Prostate gland (tissue), 2 donors: ENCODE measurements around the gene NRXN3. TPM values are rescaled to one million over a fixed set of nuclear protein-coding genes. Genes with fewer than 3 reads are reported as not detected.

ENCODE experiments used
- DNase-seq: peaks from one replicate; pipeline ENCODE4 v3.0.0-alpha.2; 2019; ENCODE audit warnings: low spot score
- H3K27ac ChIP-seq, 2 donors: fragments of 200-600 bp; sonication (generic); 2 replicates each; pipeline ENCODE4 v1.5.1; 2017 to 2019
- H3K27me3 ChIP-seq: fragments of 200-600 bp; sonication (generic); replicated peaks from 2 replicates; pipeline ENCODE4 v1.5.1; 2019; ENCODE audit not compliant: insufficient read depth
- H3K36me3 ChIP-seq, 2 donors: fragments of 200-600 bp; sonication (generic); 1 replicate in 1 of 2; 2 replicates in 1 of 2; pipeline versions ENCODE4 v1.5.1 to v1.8.1; 2017 to 2019
- H3K4me1 ChIP-seq: fragments of 200-600 bp; sonication (generic); replicated peaks from 2 replicates; pipeline ENCODE4 v1.5.1; 2019
- H3K4me3 ChIP-seq, 2 donors: fragments of 200-600 bp; sonication (generic); 2 replicates each; pipeline ENCODE4 v1.5.1; 2017 to 2019
- H3K9me3 ChIP-seq: fragments of 200-600 bp; sonication (generic); 2 replicates; pipeline ENCODE4 v1.5.1; 2017
- POLR2A ChIP-seq: fragments of 450-650 bp; IDR thresholded peaks from one replicate; pipeline ENCODE4 v1.6.1; 2016; ENCODE audit warnings: antibody characterized with exemption, mild to moderate bottlenecking
- POLR2AphosphoS5 ChIP-seq: sonication (generic); formaldehyde crosslinking; IDR thresholded peaks from one replicate; pipeline ENCODE4 v1.6.1; 2017; ENCODE audit warnings: antibody characterized with exemption
- WGBS: methylation state at CpG from one replicate; pipeline ENCODE4 v1.1.5; 2018; 5-methylcytosine and 5-hydroxymethylcytosine counted together
- intact Hi-C: fragments of 100-400 bp; cut with DNase I; formaldehyde crosslinking; loops from one replicate; pipeline ENCODE4 v1.14.2; 2022
- total RNA-seq, 2 donors: library from RNA; depleted of rRNA; stranded (reverse); fragments of >200 nt; gene quantifications; one replicate each; pipeline ENCODE4 v1.1.0, GENCODE V29; 2016
- TF ChIP-seq, protein P1 (sequence below), 4 experiments: fragments of 200-600 bp in 2 of 4; fragments of 450-650 bp in 2 of 4; sonication (generic) in 2 of 4; IDR thresholded peaks; 1 replicate in 3 of 4; 2 replicates in 1 of 4; pipeline ENCODE4 v1.5.1; 2016 to 2019; ENCODE audit warnings: antibody characterized with exemption in 4 of 4, mild to moderate bottlenecking in 2 of 4, moderate library complexity in 2 of 4

Gene NRXN3
- total RNA-seq, 2 donors from 2014 or later: 6.6 to 8.2 TPM

- Histone ChIP-seq H3K9me3 (no peaks in the 10 kb centered on the region), H3K27ac (no peak overlapping the region), H3K4me1 (no peaks in the 10 kb centered on the region), H3K36me3 (no peaks in the 10 kb centered on the region), H3K27me3 (no peaks in the 10 kb centered on the region), H3K4me3 (no peak overlapping the region)
- 37% methylated on average over 7 of the region's 7 CpGs for WGBS
- intact Hi-C loops: no loop called here
- no peak for DNase-seq
- TF ChIP-seq POLR2A (no peak), POLR2AphosphoS5 (no peak)
- TF ChIP-seq, protein P1, sequence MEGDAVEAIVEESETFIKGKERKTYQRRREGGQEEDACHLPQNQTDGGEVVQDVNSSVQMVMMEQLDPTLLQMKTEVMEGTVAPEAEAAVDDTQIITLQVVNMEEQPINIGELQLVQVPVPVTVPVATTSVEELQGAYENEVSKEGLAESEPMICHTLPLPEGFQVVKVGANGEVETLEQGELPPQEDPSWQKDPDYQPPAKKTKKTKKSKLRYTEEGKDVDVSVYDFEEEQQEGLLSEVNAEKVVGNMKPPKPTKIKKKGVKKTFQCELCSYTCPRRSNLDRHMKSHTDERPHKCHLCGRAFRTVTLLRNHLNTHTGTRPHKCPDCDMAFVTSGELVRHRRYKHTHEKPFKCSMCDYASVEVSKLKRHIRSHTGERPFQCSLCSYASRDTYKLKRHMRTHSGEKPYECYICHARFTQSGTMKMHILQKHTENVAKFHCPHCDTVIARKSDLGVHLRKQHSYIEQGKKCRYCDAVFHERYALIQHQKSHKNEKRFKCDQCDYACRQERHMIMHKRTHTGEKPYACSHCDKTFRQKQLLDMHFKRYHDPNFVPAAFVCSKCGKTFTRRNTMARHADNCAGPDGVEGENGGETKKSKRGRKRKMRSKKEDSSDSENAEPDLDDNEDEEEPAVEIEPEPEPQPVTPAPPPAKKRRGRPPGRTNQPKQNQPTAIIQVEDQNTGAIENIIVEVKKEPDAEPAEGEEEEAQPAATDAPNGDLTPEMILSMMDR (IDR thresholded peaks at IDR 0.05): no peak
Measured at GRCh38 chr14:79660053-79660939, 1490.1 kb downstream of the NRXN3 start.

- TF ChIP-seq, protein P1 (IDR thresholded peaks at IDR 0.05): no peak
- TF ChIP-seq POLR2AphosphoS5 (no peak), POLR2A (no peak)
- intact Hi-C loops: no loop called here
- no peak overlapping the region for H3K27ac ChIP-seq
Measured at GRCh38 chr14:79661752-79662151, 1491.6 kb downstream of the NRXN3 start.

DNA sequence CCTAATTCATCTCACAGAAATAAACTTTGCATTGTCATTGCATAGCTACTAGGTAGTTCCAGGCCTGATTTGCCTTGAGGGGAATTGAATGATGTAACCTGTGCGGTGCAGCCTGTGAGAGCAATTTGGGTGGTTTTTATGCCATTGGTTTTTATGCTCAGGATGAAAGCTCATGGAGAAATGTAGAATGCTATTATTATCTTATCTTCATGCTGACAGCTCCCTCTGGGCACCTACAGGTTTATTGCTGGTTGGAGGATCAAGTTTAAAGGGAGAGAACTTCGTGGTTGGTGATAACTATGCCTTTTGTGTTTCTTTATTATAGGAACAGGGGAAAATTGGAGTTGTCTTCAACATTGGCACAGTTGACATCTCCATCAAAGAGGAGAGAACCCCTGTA, 1493.3 kb downstream of the NRXN3 start:
- no peak overlapping the region for H3K27ac ChIP-seq
- H3K27me3 ChIP-seq: no peaks in the 10 kb centered on the region
- H3K36me3 ChIP-seq: no peaks in the 10 kb centered on the region
- intact Hi-C loops: no loop called here
- TF ChIP-seq POLR2A (no peak), POLR2AphosphoS5 (no peak)
- TF ChIP-seq, protein P1 (IDR thresholded peaks at IDR 0.05): no peak
- H3K4me1 ChIP-seq: no peaks in the 10 kb centered on the region
- no peak overlapping the region for H3K4me3 ChIP-seq
- 60% methylated on average over 2 of the region's 2 CpGs for WGBS
- H3K9me3 ChIP-seq: no peaks in the 10 kb centered on the region
- no peak for DNase-seq

More at GRCh38 chr14:79661752-79662151, 1491.6 kb downstream of the NRXN3 start:
- 34% methylated on average over 4 of the region's 4 CpGs for WGBS
- no peak for DNase-seq
- no peaks in the 10 kb centered on the region for H3K36me3 ChIP-seq
- no peaks in the 10 kb centered on the region for H3K27me3 ChIP-seq
- no peaks in the 10 kb centered on the region for H3K4me1 ChIP-seq
- H3K9me3 ChIP-seq: no peaks in the 10 kb centered on the region
- no peak overlapping the region for H3K4me3 ChIP-seq

DNA sequence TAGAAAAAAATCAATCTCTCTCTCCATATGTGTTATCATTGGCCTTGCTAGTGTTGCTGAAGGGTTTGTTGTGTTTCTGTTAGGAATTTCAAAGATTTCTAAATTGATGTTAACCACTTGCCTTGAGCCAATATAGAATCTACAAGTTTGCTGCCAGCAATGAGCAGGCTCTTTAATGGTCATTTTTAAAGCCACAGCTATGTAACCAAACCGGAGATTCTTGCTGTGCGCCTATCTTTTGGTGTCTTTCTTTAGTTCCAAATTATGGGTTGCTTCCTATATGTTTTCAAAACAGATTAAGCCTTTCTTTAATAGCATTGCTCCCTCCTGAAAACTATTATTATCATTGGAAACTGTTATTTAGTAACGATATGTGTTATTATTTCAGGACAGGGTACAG, 1495.4 kb downstream of the NRXN3 start:
- WGBS: 95% methylated on average over 3 of the region's 3 CpGs
- TF ChIP-seq POLR2A (no peak), POLR2AphosphoS5 (no peak)
- TF ChIP-seq, protein P1 (IDR thresholded peaks at IDR 0.05): no peak
- intact Hi-C loops: no loop called here

DNA sequence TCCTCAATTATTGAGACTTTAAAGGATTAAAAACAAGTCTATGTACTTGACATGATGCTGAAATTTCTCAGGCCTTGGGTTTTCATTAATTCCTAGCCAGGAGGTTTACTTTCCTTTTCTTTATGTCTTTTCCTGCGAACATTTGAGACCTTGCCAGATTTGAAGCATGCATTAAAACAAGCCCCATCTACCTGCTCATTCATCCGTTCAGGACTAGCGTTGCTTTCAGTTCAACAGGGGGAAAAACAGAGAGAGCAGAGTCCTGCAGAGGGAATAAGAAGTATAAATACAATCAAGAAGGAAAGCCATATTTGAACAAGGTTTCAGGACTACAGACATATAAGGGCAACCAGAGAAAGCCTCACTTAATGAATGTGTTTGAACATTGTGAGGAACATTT, 1498.8 kb downstream of the NRXN3 start:
- Histone ChIP-seq H3K36me3 (no peaks in the 10 kb centered on the region), H3K27me3 (no peaks in the 10 kb centered on the region), H3K9me3 (no peaks in the 10 kb centered on the region), H3K27ac (no peak overlapping the region), H3K4me1 (no peaks in the 10 kb centered on the region), H3K4me3 (no peak overlapping the region)
- TF ChIP-seq POLR2AphosphoS5 (no peak), POLR2A (no peak)
- TF ChIP-seq, protein P1 (IDR thresholded peaks at IDR 0.05): no peak
- intact Hi-C loops: no loop called here
- DNase-seq: no peak
- WGBS: 37% methylated on average over 3 of the region's 3 CpGs

More for the DNA sequence above, 1495.4 kb downstream of the NRXN3 start:
- H3K36me3 ChIP-seq: no peaks in the 10 kb centered on the region
- no peak overlapping the region for H3K4me3 ChIP-seq
- no peaks in the 10 kb centered on the region for H3K4me1 ChIP-seq
- DNase-seq: no peak
- no peaks in the 10 kb centered on the region for H3K27me3 ChIP-seq
- H3K9me3 ChIP-seq: no peaks in the 10 kb centered on the region
- H3K27ac ChIP-seq: no peak overlapping the region
